HFFc6 (cell line): ENCODE results near the gene GPR137B. TPM values are rescaled to one million over a fixed set of nuclear protein-coding genes. Genes with fewer than 3 reads are reported as not detected.
"Not testable (repeated sequence)": the region's sequence is repeated elsewhere in the genome, so short reads cannot be mapped to it uniquely, and the experiment has no call there.

ENCODE experiments used
- DNase-seq: peaks from one replicate; pipeline ENCODE4 v3.0.0-alpha.2; 2018
- H3K27ac Mint-ChIP-seq: 2 replicates; pipeline ENCODE4 v1.8.0; 2020; ENCODE audit warnings: mild to moderate bottlenecking, mixed read lengths
- H3K27me3 Mint-ChIP-seq: 2 replicates; pipeline ENCODE4 v1.8.0; 2021; ENCODE audit warnings: mild to moderate bottlenecking, moderate library complexity, mixed read lengths; ENCODE audit not compliant: insufficient read depth
- H3K36me3 Mint-ChIP-seq: 2 replicates; pipeline ENCODE4 v1.8.0; 2021; ENCODE audit warnings: low read depth, mixed read lengths
- H3K4me1 Mint-ChIP-seq: 2 replicates; pipeline ENCODE4 v1.8.0; 2020; ENCODE audit warnings: low read depth, mixed read lengths
- H3K4me3 Mint-ChIP-seq: 2 replicates; pipeline ENCODE4 v1.8.0; 2020; ENCODE audit warnings: mild to moderate bottlenecking, moderate library complexity, mixed read lengths
- H3K9me3 Mint-ChIP-seq: 2 replicates; pipeline ENCODE4 v1.8.0; 2020; ENCODE audit warnings: mild to moderate bottlenecking, mixed read lengths
- total RNA-seq, 6 experiments: library from RNA; stranded (reverse); fragmentation: NEBNext Ultra II Directional; extraction: Animal tissue kit (Norgen Biotek cat#: 25700); gene quantifications; 2 replicates in 1 of 6; 3 replicates in 5 of 6; pipeline ENCODE4 v1.2.3, GENCODE V29; 2021
- TF ChIP-seq, protein P1 (sequence below): fragments of 200-600 bp; sonication (generic); IDR thresholded peaks from 2 replicates; pipeline ENCODE4 v1.5.0; 2021; ENCODE audit warnings: antibody characterized with exemption, mild to moderate bottlenecking

GPR137B gene
- total RNA-seq, 6 experiments from 2014 or later: 9.7 to 13.8 (median 11.9) TPM

- Mint-ChIP-seq H3K9me3 (peaks cover 4% of the 10 kb centered on the region), H3K4me3 (no peak overlapping the region), H3K36me3 (peaks cover 3% of the 10 kb centered on the region; the same call in 1 of the 2 replicates), H3K4me1 (no peaks in the 10 kb centered on the region), H3K27ac (no peak overlapping the region), H3K27me3 (peaks cover 4% of the 10 kb centered on the region; the same call in 1 of the 2 replicates)
- no peak for DNase-seq
- TF ChIP-seq, protein P1, sequence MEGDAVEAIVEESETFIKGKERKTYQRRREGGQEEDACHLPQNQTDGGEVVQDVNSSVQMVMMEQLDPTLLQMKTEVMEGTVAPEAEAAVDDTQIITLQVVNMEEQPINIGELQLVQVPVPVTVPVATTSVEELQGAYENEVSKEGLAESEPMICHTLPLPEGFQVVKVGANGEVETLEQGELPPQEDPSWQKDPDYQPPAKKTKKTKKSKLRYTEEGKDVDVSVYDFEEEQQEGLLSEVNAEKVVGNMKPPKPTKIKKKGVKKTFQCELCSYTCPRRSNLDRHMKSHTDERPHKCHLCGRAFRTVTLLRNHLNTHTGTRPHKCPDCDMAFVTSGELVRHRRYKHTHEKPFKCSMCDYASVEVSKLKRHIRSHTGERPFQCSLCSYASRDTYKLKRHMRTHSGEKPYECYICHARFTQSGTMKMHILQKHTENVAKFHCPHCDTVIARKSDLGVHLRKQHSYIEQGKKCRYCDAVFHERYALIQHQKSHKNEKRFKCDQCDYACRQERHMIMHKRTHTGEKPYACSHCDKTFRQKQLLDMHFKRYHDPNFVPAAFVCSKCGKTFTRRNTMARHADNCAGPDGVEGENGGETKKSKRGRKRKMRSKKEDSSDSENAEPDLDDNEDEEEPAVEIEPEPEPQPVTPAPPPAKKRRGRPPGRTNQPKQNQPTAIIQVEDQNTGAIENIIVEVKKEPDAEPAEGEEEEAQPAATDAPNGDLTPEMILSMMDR: no peak
Measured at GRCh38 chr1:236155841-236156503, 13.6 kb downstream of the GPR137B start.

DNA sequence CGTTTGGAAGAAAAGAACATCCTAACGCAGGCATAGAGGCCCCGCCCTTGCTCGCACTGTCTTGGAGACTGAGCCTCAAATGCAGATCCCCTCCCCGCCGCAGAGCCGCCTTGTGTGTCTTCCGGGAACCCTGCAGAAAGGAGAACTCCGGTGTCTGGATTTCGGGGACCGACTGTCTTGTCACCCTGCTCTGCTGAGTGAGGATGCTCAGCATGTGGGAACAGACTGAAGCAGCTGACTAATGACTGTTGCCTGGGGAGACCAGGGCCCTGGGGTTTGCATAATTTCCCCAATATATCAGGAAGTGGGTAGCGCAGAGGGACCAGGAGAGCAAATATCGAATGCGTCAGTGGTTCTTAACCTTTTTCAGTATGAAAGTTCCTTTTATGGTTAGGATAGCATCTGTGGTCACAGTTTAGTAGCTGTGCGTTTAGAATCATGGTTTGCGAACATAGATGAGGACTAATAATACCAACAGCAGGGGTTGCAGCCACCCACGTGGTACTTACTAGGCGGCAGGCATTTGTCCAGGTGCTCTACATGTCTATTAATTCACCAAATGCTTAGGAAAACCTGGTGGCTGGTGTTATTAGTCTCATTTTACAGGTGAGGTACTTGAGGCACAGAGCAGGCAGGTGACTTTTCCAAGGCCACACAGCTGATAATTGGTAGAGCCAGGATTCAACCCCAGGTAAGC, 14.3 kb downstream of the GPR137B start:
- Mint-ChIP-seq H3K36me3 (peaks cover 10% of the 10 kb centered on the region), H3K27ac (no peak overlapping the region), H3K27me3 (peaks cover 4% of the 10 kb centered on the region; the same call in 1 of the 2 replicates), H3K4me1 (no peaks in the 10 kb centered on the region), H3K9me3 (peaks cover 11% of the 10 kb centered on the region), H3K4me3 (no peak overlapping the region)
- TF ChIP-seq, protein P1: no peak
- no peak for DNase-seq

DNA sequence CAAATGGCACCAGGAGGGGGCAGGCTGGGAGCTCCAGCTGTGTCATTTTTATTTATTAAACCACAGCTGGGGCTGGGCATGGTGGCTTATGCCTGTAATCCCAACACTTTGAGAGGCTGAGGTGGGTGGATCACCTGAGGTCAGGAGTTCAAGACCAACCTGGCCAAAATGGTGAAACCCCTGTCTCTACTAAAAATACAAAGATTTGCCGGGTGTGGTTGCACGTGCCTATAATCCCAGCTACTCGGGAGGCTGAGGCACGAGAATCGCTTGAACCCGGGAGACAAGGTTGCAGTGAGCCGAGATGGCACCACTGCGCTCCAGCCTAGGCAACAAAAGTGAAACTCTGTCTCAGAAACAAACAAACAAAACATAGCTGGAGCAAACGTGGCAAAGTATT, 15.7 kb downstream of the GPR137B start:
- H3K27ac Mint-ChIP-seq, H3K4me3 Mint-ChIP-seq, DNase-seq, H3K4me1 Mint-ChIP-seq, H3K27me3 Mint-ChIP-seq: not testable (repeated sequence)
- TF ChIP-seq, protein P1: peak; percentile 31; the same call in 1 of the 2 replicates
- H3K36me3 Mint-ChIP-seq: peaks cover 15% of the 10 kb centered on the region
- H3K9me3 Mint-ChIP-seq: peaks cover 18% of the 10 kb centered on the region

- Mint-ChIP-seq H3K4me3 (no peak overlapping the region), H3K9me3 (peaks cover 18% of the 10 kb centered on the region), H3K4me1 (no peaks in the 10 kb centered on the region), H3K36me3 (peaks cover 15% of the 10 kb centered on the region), H3K27me3 (peaks cover 5% of the 10 kb centered on the region; the same call in 1 of the 2 replicates), H3K27ac (no peak overlapping the region)
- DNase-seq: no peak
- TF ChIP-seq, protein P1: no peak
Measured at GRCh38 chr1:236158719-236159118, 16.4 kb downstream of the GPR137B start.

DNA sequence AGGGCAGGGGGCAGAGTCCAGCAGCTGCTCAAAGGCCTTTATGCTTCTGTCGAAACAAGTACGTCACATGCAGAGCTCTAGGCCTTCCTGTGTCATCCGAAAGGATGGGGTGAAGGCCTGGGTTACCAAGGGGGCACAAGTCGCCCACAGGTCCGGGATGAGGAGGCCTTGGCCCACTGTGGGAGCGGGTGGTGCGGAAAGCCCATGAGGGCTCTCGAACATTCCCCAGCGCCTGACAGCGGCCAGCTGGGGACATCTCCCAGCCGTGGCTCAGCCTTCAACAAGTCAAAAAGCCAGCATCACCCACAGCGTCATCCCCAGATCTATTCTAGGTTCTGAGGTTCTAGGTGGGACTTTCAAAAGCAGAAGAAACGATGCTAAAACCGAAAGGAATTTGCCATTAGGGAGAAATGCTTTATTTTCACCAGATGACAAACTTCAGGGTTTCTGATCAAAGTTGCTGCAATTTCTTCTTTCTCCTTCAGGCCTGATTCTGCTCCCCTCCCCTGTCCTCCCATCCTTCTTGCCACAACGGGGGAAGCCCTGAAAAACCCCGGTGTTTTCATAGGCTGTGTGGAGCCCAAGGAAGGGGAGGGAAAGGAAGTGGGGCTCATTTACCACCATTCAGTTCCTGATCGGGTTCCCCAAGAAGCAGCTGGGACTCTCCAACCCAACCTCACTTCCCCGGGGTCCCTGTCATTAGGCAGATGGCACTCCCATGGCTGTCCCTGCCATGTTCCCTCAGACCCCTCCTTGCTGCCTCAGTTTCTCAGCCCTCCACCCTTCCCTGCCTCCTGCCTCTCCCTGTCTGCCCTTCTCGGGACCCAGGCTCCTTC, 17.6 kb downstream of the GPR137B start:
- peaks cover 5% of the 10 kb centered on the region; the same call in 1 of the 2 replicates for H3K27me3 Mint-ChIP-seq
- peaks cover 18% of the 10 kb centered on the region for H3K9me3 Mint-ChIP-seq
- H3K4me1 Mint-ChIP-seq: no peaks in the 10 kb centered on the region
- H3K36me3 Mint-ChIP-seq: peaks cover 15% of the 10 kb centered on the region
- H3K4me3 Mint-ChIP-seq: no peak overlapping the region
- H3K27ac Mint-ChIP-seq: no peak overlapping the region
- TF ChIP-seq, protein P1: no peak
- no peak for DNase-seq
